ENCODE data around the gene NRSN2.

GRCh38 chr20:354298-354977 is 7.5 kb downstream of the NRSN2 start:
- peak; percentile 75 for TF ChIP-seq POLR2AphosphoS5 (IDR thresholded peaks at IDR 0.05; ENCODE audit: insufficient read depth, low read depth, low read length)
- peak; percentile 89 to 94 for TF ChIP-seq CTCF (IDR thresholded peaks at IDR 0.05; ENCODE audit: extremely low read depth in 1 of 2, insufficient read depth in 1 of 2, low read depth in 1 of 2, low read length in 2 of 2)
- no peak for TF ChIP-seq POLR2A (IDR thresholded peaks at IDR 0.05; ENCODE audit: low read depth, low read length)
- no peak for TF ChIP-seq MAX (IDR thresholded peaks at IDR 0.05; ENCODE audit: insufficient read depth, insufficient read length)
- no peak for TF ChIP-seq EZH2 (IDR thresholded peaks at IDR 0.05; ENCODE audit: borderline replicate concordance, low read depth, low read length, severe bottlenecking)
- TF ChIP-seq FOS (IDR thresholded peaks at IDR 0.05; ENCODE audit: borderline replicate concordance, insufficient read depth, low read length), result no peak
- TF ChIP-seq GATA2 (IDR thresholded peaks at IDR 0.05; ENCODE audit: insufficient read depth, insufficient read length, low read depth, low read length), result no peak
